LoVo (cell line): ENCODE measurements around the gene SHISA4.
A peak's percentile ranks its signal among the peaks of the same experiment; 100 is the strongest.

ENCODE experiments used
- DNase-seq: peaks from one replicate; pipeline ENCODE4 v3.0.0-alpha.2; 2016; ENCODE audit warnings: low spot score

Gene SHISA4

DNA sequence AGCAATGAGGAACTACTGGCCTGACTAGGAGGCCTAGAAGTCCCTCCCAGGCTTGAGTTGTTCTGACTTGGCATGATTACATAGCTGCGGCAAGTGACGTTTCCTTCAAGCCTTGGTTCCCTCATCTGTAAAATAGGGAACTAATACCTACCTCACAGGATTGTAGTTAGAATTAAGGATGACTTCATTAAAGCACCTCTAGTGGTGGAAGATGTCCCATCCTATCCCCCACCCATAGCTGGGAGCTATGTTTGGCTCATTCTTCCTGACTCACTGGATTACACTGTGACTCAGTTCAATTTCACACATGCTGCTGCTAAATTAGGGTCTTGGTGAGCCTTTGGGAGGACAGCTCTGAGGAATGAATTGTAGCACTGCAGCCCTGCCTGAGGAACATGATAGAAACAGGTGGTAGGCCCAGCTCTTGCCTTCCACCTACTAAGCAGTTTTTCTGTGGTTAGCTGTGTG lies 6.0 kb upstream of the SHISA4 start:
- peak; percentile 30 for DNase-seq

DNA sequence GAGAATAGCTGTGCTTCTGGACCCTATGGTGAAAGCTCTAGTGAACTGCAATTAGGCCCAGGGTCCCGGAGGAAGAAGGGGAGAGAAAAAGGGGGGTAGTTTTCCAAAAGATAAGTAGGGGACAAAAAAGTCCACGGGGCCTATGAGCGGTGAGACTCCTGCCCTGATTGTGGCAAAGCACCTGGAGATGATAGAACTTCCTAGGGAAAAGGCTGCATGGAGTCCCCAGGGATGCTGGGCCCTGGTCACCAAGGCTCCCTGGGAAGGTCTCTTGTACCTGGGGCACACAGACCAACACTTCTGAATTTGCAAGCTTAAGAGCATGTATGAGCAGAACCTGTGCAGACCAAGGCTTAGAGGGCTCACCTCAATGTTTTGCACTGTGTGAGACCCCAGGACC lies 5.4 kb upstream of the SHISA4 start:
- no peak for DNase-seq

DNA sequence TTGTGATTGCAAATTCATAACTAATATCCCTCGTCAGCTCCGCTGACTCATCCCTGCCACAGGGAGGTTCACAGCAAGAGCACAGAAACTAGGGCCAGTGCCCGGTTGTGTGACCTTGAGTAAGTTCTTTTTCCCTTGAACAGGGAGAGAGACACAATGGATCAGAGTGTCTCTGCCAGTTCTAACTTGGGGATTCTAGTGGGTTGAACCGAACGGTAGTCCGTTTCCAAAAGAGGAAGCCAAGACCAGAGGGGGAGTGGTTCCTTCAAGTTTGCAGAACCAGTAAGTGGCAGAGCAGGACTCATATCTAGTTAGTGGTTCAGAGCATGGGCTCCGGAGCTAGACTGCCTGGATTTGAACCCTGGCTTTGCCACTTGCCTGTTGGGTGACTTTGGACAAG lies 4.9 kb upstream of the SHISA4 start:
- DNase-seq: no peak

DNA sequence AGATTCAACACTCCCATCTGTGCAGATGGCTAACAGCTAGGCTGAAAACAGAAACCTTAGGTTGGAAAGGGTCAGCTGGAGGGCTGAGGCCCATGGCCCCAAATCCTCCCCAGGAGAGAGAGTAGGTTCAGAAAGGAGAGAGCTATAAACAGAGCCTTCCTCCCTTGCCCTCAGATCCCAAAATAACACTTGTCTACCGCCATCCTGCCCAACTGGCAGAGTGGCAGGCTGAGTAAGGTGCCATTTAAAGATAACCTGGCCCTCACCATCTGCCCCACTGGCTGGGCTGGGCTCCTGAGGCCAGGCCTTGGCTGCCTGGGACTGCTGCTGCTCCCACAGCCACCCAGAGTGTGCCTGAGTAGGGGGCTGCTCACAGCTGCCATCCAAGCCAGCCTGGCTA lies 4.3 kb upstream of the SHISA4 start:
- no peak for DNase-seq

DNA sequence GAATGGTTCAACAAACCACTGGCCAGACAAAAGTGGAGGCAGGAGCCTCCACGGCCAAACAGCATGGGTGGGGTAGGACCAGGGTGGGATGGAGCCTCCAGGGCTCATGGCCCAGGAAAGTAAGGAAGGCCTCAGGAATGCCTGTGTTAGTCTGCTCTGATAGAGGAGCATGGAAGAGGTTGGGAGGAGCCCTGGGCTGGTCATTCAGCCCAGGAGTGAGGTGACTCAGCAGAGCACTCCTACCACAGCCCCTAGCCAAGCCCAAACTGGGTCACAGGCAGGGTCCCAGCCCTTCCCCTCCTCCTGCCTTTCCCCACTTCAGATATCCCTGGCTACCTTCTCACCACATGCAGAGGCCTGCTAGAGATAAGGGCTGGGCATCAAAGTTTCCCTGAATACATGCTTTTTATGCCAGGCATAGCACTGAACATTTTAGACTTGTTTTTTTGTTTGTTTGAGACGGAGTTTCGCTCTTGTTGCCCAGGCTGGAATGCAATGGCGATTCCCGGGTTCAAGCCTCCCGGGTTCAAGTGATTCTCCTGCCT lies 3.1 kb upstream of the SHISA4 start:
- DNase-seq: peak; percentile 34

DNA sequence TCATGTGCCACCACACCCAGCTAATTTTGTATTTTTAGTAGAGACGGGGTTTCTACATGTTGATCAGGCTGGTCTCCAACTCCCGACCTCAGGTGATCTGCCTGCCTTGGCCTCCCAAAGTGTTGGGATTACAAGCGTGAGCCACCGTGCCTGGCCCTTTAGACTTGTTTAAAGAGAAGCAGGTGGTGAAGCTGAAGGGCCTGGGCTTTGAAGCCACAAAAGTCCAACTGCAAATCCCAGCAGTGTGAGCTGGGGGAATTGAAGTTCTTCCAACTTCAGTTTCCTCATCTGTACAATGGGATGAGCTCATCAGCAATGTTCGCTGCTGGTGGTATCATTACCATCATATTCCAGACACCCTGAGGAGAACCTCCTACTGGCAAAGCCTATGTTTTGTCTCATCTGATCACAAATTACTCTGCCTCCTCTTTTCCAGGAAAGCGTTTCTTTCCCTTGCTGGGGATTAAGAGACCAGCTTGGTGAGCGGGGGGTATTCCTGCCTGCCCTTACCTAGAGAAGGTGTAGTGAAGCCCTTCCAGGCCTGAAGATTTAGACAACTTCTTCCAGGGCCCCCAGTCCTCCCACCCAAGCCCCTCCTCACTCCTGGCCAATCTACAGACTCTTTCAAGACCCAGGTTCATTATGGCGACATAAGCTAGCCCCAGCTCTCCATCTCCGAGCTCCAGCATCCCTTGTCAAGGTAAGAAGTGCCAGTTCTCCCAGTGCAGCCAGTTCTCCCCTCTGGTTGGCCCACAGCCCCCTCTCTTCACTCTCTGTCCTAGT lies 2.4 kb upstream of the SHISA4 start:
- no peak for DNase-seq

DNA sequence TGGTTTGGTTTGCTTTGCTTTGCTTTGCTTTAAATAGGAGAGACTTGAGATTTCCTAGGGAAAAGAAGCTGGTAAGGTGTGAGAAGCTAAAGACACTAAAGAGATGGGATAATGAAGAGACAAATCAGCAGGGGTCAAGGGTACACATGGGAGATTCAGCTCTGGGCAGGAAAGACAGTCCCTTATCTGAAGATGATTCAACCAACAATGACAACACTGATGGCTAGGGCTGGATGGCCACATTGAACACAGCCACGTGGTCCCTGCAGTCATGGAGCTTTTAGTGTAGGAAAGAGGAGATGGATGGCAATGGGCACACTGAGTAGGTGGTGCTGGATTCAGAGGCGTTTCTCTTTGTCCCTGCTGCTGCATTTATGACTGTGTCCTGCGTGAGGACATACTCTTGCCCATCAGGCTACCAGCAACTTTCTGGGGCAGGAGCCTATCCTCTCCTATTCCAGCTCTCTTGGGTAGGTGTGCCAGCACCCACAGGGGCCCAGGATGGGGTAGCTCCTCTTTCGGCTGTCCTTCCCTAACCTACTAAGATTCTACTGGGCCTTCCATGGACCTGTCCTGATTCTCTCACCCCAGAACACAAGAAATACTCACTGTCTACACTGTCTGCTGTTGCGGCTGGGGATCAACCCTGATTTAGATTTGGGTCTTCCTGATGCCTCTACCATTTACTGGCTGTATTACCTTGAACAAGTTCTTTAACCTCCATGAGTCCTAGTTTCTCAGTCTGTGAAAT lies 1.4 kb upstream of the SHISA4 start:
- no peak for DNase-seq

DNA sequence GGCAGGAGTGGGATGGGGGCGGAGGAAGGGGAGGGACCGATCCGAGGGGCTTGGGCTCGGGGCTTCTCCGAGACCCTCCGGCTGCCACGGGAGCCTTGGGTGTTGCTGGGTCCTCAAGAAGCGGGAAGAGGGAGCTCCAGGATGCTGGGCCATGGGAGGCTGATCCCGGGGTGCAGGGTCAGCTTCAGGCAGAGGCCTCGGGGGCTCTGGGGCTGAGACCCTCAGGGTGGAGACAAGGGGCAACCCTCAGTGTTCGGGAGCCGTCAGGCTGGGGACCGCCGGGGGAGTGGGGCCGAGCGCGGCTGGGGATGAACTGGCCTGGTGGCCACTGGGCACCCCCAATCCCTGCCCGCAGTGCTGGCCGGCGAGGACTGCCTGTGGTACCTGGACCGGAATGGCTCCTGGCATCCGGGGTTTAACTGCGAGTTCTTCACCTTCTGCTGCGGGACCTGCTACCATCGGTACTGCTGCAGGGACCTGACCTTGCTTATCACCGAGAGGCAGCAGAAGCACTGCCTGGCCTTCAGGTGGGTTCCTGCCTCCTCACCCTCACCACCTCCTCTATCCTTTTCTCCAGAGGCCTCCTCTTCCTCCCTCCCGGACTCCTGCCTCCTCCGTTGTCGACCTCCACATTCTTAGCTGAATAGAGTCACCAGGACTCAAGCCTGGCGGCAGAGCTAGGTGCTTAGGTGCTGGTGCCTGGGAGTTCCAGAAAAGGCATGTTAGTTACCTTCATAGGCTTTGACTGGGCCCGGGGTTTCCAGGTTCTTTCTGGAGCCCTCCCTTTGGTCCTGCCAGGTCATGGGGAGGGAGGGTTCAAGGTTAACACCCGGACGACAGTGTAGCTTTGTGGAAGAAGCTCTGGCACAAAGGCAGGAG lies 631 bp downstream of the SHISA4 start:
- DNase-seq: no peak

DNA sequence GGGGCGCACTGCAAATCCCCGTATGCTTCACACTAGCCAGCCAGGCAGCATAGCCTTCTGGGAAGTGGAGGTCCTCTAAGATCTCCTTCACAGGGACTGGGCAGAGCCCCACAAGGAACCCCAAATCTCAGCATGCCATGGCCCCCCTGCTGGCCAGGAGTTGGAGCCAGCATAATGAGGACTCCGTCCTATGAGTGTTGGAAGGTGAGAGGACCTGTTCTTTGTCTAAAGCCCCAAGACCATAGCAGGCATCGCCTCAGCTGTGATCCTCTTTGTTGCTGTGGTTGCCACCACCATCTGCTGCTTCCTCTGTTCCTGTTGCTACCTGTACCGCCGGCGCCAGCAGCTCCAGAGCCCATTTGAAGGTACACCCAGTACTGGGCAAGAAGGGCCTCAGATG lies 1.5 kb downstream of the SHISA4 start:
- no peak for DNase-seq

DNA sequence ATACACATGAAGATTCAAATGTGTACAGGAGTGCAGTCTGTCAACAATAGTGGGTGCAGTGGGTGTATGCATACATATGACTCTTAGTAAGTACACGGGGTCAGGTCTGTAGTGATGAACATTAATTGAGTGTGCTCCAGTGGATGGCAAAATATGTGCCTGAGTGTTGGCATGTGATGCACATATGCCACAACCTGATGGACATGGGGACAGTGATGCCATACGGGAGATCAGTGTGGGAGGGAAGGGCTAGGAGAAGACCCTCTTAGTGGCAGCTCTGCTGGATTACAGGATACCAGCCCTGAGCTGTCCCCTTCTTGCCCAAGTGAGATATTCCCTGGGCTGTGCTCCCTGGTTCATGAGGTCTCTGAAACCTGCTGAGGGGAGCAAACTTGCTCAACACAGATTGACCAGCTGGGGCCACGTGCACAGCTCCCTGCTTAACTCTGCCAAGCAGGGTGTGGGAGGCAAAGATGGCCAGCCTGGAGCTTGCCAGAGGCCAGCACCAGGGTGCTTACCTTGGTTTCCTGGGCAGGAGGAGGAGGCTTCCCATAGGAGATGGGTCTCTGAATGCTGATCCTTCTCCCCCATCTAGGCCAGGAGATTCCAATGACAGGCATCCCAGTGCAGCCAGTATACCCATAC lies 2.2 kb downstream of the SHISA4 start:
- DNase-seq: no peak

DNA sequence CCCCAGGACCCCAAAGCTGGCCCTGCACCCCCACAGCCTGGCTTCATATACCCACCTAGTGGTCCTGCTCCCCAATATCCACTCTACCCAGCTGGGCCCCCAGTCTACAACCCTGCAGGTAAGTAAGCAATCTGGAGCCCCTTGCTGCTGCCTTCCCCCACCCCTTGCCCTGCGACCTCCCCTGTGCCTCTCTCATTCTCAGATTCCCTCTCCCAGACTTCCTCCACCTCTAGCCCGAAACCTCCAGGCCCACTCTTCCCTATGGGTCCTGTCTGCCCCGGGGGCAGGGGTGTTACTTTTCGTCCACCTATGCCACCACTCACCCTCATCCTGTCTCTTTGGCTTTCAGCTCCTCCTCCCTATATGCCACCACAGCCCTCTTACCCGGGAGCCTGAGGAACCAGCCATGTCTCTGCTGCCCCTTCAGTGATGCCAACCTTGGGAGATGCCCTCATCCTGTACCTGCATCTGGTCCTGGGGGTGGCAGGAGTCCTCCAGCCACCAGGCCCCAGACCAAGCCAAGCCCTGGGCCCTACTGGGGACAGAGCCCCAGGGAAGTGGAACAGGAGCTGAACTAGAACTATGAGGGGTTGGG lies 2.9 kb downstream of the SHISA4 start:
- no peak for DNase-seq

DNA sequence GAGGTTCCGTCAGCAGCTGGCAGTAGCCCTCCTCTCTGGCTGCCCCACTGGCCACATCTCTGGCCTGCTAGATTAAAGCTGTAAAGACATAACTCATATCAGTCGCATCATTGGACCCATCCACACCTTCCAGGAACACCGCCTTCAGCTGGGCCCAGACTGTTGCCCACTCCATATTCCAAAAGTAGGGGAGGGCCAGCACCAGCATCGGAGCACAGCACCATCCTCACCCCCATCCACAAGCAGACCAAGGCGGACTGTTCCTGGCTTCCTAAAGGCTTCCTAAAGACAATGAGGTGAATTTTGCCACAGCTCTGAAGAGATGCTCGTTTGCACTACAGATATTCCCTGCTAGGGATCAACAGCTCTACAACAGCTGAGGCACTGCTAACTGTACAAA lies 3.5 kb downstream of the SHISA4 start:
- DNase-seq: no peak

DNA sequence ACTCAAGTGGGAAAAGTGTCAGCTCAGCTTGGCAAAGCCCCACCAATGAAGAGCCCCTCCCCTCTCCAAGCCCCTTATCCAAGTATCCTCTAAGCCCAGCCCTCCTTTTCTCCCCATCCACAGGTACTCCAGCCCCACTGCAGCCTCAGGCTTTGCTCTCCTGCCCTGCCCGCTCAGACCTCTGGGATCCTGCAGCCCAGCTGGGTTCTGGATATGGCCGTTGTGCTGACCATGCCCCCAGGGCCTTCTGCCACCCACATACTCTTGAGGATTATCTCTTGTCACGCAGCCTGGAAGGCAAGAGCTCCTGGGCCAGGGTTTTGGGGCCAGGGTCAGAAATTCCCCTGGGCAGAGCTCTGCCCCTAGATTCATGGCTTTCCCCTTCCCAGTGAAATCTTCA lies 4.7 kb downstream of the SHISA4 start:
- DNase-seq: no peak

DNA sequence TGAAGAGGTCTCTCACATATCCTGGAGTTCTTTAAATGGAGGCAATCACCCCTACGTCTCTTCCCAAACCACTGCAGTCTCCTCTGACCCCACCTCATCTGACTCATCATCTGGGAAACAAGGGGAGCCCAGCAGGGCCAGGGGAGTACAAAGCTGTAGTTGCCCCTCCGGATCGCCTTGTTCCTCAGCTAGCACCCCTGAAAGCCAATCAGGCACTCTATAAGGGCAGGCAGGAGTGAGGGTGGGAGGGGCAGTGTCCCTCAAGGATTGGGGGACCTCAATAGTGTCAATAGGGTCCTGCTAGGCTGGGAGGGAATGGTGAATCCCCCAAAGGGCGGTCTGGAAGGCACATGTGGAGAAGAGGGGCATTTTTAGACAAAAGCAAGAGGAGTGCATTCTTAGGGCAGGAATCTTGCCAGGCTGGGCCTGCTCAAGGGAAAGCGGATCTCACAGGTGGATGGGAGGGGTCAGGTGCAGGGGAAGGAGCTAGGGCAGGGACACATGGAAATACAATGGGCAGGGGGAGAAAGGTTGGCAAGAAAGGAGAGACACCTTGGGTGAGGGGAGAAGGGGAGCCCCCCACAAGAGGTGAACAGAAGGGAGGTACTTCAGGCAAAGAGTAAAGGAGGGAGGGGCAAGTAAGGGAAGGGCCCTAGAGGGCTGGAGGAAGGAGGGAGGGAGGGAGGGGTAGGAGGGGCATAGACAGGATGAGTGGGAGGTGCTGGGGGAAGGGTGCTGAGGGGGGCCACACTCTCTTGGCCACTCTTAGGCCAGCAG lies 5.8 kb downstream of the SHISA4 start:
- DNase-seq: no peak

DNA sequence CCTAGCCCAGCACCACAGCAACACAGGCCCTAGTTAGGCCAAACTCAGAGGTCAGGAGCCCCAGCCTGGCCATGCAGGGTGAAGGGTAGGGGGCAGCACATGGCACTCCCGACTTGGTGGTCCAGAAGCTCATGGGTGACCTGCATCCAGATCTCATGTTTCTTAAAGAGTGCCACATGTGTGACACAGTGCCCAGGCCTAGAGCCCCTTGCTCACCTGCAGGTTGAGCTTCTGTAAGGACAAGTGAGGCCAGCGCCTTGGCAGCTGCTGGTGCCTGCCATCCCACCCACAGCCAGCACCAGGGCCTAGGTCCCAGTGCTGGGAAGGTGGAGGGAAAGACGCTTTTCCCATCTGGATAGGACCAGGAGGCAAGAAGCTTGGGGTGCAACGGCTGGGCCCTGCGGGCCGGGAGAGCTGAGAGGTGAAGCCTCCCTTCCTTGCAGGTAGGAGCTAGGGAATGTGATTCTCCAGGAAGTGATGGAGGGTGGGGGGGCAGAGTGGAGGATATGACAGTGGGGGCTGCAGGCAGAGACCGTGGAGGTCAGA lies 6.5 kb downstream of the SHISA4 start:
- DNase-seq: no peak

DNA sequence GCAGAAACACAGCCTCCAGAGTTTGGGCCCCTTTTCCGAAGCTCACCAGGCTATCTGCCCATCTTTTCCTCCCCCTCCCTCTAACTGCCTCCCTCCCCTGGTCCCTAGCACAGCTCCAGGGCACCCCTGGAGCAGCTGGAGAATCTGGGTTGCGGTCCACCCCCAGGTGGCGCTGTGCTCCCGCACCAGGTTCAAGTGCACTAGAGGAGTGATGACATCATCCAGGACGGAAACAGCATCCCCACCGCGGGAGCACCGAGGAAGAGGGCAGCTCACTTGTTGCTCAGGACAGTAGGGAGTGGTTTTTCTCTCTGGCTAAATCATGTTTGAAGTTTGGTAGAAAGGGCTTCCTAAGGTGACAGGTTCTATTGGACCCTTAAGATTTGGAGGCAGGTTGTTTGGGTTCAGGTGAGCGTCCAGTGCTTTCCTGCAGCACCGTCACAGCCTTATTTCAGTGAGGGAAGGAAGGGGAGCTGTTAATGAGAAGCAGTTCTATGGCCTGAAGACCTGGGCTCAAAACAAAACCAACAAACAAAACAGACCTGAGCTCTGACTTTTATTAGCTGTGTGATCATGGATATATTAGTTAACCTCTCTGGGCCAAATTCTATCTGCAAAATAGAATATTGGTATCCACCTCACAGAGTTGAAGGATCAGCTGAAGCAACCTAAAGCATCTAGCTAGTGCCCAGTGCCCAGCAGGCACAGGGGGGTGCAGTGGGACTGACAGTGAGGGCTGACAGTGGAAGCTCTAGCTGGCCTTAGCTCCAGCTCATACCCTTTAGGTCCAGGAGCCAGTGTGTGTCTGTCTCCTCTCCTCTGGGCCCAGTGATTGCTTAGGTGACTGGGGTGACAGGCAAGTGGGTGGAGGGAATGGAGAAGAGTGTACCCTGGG lies 7.5 kb downstream of the SHISA4 start:
- peak; percentile 87 for DNase-seq

DNA sequence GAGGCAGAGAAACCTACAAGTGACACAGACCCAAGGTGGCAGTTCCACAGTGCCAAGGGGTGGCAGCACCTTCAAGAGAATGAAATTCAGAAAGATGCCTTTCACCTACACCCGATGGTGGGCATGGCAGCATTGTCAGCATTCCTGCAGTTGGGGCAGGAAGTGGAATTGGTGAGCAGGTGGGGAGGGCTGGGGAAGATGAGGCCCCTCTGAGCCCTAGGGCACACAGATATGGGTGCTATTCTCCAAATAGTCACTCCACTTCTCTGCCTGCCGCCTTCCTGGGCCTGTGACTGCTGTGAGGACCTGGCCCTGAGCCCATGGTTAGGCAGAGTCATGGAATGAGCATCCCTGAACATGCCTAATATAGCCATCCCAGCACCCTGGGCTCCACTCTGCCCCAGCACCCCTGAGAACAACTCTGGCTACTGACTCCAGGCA lies 8.3 kb downstream of the SHISA4 start:
- DNase-seq: no peak

DNA sequence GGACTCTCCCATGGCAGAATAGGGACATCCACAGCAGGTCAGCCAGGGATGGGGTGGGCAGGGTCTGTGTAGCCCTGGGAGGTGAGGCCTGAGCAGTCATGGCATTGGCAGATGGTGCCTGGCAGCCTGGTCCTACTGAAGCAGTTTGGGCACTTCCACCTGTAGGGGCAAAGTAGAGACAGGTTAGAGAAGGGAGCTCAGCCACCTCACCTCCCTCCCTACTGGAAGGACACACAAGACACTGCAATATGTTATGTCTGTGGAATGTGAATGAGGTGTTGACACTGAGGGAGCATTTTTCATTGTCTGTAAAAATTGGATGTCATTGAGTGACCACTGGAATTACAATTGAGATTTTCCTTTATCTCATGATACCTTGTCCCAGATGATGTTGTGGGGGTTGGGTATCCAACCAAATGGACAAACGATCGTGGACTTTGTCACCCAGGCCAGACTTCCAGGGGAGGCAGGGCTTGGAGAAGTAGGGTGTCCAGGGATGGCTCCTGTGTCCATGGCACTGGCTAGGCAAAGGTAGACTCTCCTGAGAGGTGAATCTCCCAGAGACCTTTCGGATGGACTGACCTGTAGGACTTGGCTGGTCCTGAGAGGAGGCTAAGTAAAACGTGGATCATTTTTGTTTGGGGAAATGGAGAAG lies 9.7 kb downstream of the SHISA4 start:
- DNase-seq: no peak

DNA sequence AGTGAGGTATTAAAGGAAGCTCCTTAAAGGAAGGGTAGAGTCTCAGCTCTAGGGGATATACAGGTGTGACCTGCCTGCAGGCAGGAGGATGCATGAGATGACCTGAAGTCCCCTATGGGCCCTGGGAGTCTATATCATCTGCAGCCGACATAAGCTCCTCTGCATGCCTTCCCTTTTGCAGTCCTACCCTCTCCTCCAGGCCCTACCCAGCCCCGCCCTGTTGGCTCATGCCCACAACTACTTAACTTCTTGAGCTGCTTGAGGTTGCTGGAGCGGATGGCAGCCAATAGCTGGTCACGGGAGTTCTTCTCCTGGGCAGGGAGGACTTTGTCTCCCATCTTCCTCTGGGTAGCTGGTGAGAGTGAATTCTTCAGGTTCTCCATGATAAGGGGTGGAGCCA lies 10.3 kb downstream of the SHISA4 start:
- no peak for DNase-seq
